Measurements from ENCODE around the gene SPATA24. TPM values are rescaled to one million over a fixed set of nuclear protein-coding genes. Genes with fewer than 3 reads are reported as not detected.

Gene SPATA24
- total and polyA plus RNA-seq, 8 donors: 3.6 to 10.3 (median 8.4) TPM

GRCh38 chr5:139401546-139401945 is 2.3 kb downstream of the SPATA24 start:
- intact Hi-C loops (cut with DNase I): no loop called here
- no peak for TF ChIP-seq CTCF (IDR thresholded peaks at IDR 0.05)
- no peaks in the 10 kb centered on the region for H3K27me3 ChIP-seq
- no peak overlapping the region for H3K4me3 ChIP-seq
- H3K36me3 ChIP-seq: peaks cover 0 to 6% of the 10 kb centered on the region in 2 donors
- DNase-seq (no peak), ATAC-seq (no peak)
- H3K4me1 ChIP-seq: peaks cover 0 to 15% of the 10 kb centered on the region in 2 donors
- no peaks in the 10 kb centered on the region for H3K9me3 ChIP-seq
- H3K27ac ChIP-seq: no peak overlapping the region

- intact Hi-C loops (cut with DNase I): no loop called here
- no peak for ATAC-seq
Observed at GRCh38 chr5:139399501-139400121, 4.3 kb downstream of the SPATA24 start.

GRCh38 chr5:139397921-139398320 is 6.0 kb downstream of the SPATA24 start:
- intact Hi-C loops (cut with DNase I): no loop called here
- no peak overlapping the region for H3K27ac ChIP-seq
- no peak overlapping the region for H3K4me3 ChIP-seq
- H3K9me3 ChIP-seq: no peaks in the 10 kb centered on the region
- DNase-seq (no peak), ATAC-seq (no peak)
- peaks cover 16 to 28% of the 10 kb centered on the region in 2 donors for H3K27me3 ChIP-seq
- no peak for TF ChIP-seq CTCF (IDR thresholded peaks at IDR 0.05)
- H3K4me1 ChIP-seq: peaks cover 9 to 22% of the 10 kb centered on the region in 2 donors
- peaks cover 0 to 6% of the 10 kb centered on the region in 2 donors for H3K36me3 ChIP-seq

More at GRCh38 chr5:139399501-139400121, 4.3 kb downstream of the SPATA24 start:
- no peaks in the 10 kb centered on the region for H3K9me3 ChIP-seq
- H3K27me3 ChIP-seq: peaks cover 4 to 11% of the 10 kb centered on the region in 2 donors
- no peak for DNase-seq
- no peak for TF ChIP-seq CTCF (IDR thresholded peaks at IDR 0.05)
- H3K4me3 ChIP-seq: no peak overlapping the region
- H3K4me1 ChIP-seq: peaks cover 0 to 18% of the 10 kb centered on the region in 2 donors
- no peak overlapping the region for H3K27ac ChIP-seq
- H3K36me3 ChIP-seq: peaks cover 0 to 6% of the 10 kb centered on the region in 2 donors

GRCh38 chr5:139396691-139397090 is 7.2 kb downstream of the SPATA24 start:
- Histone ChIP-seq H3K27me3 (peaks cover 16 to 41% of the 10 kb centered on the region in 2 donors), H3K9me3 (no peaks in the 10 kb centered on the region), H3K27ac (no peak overlapping the region), H3K36me3 (peaks cover 0 to 6% of the 10 kb centered on the region in 2 donors), H3K4me1 (peaks cover 15 to 34% of the 10 kb centered on the region in 2 donors), H3K4me3 (no peak overlapping the region)
- ATAC-seq (no peak), DNase-seq (no peak)
- TF ChIP-seq CTCF (IDR thresholded peaks at IDR 0.05): no peak
- intact Hi-C loops (cut with DNase I): no loop called here

GRCh38 chr5:139395844-139396640 is 7.8 kb downstream of the SPATA24 start:
- no peaks in the 10 kb centered on the region for H3K36me3 ChIP-seq
- DNase-seq (no peak), ATAC-seq (no peak)
- TF ChIP-seq CTCF (IDR thresholded peaks at IDR 0.05): no peak
- intact Hi-C loops (cut with DNase I): no loop called here
- peaks cover 16 to 42% of the 10 kb centered on the region in 2 donors for H3K27me3 ChIP-seq
- H3K4me3 ChIP-seq: no peak overlapping the region
- H3K4me1 ChIP-seq: peaks cover 15 to 40% of the 10 kb centered on the region in 2 donors
- H3K27ac ChIP-seq: no peak overlapping the region
- no peaks in the 10 kb centered on the region for H3K9me3 ChIP-seq

All from left lung (tissue), 10 donors.